ENCODE measurements around the gene ZBTB33.

Gene ZBTB33

DNA sequence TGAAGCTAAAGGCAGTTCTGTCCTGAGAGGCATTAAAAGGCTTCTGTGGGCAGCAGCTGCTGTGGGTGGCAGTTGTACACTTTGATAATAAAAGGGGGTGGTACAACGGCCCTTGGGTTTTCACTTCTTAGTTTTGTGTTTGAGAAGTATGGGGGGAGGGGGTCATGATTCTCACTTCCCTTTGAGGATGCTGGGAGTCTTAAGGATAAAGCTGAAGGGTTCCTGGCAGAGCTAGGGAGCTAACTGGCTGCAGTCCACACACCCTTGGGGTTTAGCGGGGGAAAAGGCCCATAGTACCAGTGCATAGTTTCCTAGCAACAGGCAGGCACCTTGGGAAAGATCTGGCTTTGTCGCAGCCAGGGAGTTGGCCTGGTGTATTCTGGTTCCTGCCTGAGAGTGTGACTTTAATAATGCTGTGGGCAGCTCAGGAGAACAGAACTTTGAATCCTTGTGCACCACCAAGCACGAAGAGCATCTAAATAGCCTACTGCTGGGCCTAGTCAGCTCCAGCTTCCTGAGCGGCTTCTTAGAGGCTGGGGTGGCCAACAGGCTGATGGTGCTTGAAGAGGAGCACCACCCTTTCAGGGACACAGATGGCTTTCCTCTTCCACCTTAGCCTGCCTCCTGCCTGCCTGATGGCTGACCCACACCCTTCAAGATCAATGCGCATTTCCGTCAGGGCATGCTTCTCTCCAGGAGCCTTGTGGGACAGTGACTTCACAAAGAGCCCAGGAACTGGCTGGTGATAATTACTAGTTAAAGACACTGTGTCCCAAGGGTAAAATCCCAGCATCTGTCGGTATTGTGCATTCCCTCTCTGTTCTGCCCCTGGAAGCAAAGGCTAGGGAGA, 12.5 kb downstream of the ZBTB33 start:
- DNase-seq (ENCODE audit: low read depth): no peak

- DNase-seq (ENCODE audit: low read depth): no peak
Measured at GRCh38 chrX:120264341-120264740, 13.7 kb downstream of the ZBTB33 start.

- DNase-seq (ENCODE audit: low read depth): no peak
Measured at GRCh38 chrX:120269373-120270035, 18.9 kb downstream of the ZBTB33 start.

GRCh38 chrX:120270567-120270966, 20.0 kb downstream of the ZBTB33 start:
- DNase-seq (ENCODE audit: low read depth): no peak

- no peak for DNase-seq (ENCODE audit: low read depth)
Measured at GRCh38 chrX:120271218-120271617, 20.6 kb downstream of the ZBTB33 start.

- DNase-seq (ENCODE audit: low read depth): no peak
Measured at GRCh38 chrX:120274145-120274544, 23.5 kb downstream of the ZBTB33 start.

GRCh38 chrX:120274958-120275357, 24.3 kb downstream of the ZBTB33 start:
- no peak for DNase-seq (ENCODE audit: low read depth)

DNA sequence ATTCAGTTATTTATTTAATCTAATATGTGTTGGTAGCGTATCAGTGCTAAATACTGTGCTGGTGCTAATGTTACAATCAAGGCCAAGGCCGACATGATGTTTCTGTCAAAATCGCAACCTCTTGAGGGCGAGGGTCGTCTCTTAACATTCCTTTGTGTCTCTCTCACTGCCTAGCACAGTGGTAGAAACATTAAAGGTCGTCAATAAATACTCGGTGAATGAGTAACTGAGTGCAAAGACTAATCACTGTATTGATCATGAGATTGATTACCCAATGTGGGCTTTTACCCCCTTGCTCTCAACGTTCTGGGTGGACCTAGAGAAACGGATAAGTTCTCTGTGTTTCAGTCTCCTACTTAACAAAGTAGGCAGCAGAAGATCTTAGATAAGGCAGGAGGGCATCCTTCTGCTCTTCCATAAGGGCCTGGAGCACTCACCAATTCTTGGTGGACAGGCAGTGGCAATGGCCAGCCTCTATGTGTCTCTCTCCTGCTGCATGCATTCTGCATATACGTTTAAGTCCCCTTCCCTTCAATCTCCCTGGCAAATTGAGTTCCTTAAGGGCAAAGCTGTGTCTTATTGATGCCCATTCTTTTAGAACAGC, 30.5 kb downstream of the ZBTB33 start:
- no peak for DNase-seq (ENCODE audit: low read depth)

DNA sequence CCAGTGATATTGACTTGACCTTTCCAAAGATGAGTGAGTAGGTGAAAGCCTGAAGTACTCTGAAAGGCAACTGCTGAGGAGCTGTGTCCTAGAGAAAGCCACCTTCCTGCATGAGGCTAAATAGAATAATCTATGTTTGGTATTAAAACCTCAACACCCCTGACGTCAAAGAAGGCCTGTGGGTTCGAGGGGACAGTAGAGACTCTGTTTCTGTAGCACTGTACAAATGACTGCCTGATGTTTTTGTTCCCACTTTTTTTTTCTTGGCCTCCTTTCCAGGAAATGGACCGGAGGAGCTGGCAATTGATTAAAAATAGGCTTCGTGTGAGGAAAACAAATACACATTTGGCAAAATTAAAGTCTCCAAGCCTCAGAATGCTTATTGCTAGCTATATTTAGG, 31.1 kb downstream of the ZBTB33 start:
- no peak for DNase-seq (ENCODE audit: low read depth)

- DNase-seq (ENCODE audit: low read depth): no peak
Measured at GRCh38 chrX:120282697-120283096, 32.1 kb downstream of the ZBTB33 start.

DNA sequence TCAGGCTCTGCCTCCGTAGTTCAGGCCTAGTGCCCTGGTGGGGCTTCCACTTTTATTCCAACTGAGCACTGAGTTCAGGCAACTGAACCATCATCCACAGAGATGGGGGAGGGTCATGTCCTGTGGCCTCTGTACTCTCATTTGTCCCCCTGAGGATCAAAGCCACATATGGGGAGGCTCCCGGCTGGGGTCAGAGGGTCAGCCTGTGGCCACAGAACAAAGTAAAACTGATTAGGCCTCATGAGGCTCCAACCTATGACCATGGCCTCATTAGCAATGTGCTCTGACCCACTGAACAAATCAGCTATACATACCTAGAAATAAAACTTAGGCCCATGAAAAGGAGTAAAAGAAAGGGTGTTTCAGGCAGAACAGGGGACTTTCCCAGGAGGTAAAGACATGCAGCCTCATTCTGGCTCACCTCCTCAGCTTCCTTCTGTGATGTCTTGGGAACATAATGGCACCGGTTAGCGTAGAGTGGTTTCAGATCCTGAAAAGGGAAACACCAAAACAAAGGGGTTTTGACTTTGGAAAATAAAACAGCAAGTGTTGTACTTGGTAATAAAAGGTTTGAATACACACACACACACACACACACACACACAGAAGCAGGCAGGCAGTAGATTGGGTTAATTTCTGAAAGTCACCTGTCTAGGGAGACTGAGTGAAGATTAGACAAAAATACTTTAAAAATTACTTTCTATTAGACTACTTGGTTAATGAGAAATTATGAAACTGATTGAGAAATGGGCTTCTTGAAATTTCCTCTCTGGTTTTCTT, 36.3 kb downstream of the ZBTB33 start:
- no peak for DNase-seq (ENCODE audit: low read depth)

DNA sequence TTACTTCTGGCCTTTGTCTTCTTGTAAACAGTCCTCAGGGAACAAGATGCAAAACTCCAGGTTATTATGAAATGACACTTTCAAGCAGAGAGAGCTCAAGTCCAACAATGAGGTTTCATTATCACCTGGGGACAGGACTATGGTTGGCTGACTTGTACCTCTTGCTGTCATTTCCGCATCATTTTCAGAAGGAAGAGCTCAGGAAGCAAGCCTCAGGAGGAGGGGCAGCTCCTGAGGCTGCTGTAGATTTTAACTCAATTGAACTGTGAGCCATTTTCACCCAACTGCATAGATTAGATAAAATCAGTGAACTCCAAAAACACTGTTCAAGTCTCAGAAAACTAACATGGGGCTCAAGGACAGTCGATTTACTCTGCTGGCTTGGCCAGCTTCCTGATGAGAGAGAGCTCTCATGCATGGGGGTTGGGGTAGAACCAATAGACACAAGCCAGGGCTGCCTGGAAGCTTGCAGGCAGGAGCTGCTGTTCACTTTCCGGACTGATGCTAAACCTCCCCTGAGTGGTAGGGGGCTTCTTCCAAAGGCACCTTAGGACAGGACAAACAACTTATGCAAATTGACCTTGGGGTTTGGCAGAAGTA, 37.0 kb downstream of the ZBTB33 start:
- no peak for DNase-seq (ENCODE audit: low read depth)

DNA sequence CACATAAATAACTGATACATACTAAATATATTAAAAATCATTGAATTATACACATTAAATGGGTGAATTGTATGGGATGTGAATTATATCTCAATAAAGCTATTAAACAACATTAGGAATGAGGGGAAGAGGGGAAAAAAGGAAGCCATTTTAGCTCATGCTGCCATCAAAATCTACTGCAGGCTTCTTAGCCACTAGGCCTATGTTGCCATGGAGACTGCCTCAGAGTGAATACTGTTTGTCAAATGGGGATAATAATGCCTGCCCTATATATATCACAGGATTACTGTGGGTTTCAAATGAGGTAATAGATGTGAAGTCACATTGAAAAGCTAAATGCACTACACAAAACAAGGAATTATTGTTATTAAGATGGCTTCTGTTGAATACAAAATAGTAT, 39.5 kb downstream of the ZBTB33 start:
- DNase-seq (ENCODE audit: low read depth): no peak

GRCh38 chrX:120291211-120291610, 40.6 kb downstream of the ZBTB33 start:
- no peak for DNase-seq (ENCODE audit: low read depth)

DNA sequence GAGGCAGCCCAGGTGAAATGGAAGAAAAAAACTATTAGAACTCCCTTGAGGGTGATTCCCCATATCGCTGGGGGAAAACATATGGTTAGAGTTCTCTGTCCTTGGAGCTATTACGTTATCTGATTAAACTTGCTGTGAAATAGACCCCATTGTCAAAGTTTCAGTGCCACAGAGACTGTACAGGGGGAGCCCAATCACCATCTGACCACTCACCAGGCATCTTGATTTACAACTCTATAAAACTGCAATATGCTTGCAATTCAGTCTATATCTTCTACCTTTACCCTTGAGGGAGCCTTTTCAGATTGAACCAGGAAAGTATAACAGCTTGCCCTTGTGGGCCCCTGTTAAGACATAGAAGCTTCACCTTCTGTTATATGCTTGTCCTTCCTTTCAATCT, 42.4 kb downstream of the ZBTB33 start:
- no peak for DNase-seq (ENCODE audit: low read depth)

GRCh38 chrX:120294651-120295050, 44.0 kb downstream of the ZBTB33 start:
- DNase-seq (ENCODE audit: low read depth): no peak

DNA sequence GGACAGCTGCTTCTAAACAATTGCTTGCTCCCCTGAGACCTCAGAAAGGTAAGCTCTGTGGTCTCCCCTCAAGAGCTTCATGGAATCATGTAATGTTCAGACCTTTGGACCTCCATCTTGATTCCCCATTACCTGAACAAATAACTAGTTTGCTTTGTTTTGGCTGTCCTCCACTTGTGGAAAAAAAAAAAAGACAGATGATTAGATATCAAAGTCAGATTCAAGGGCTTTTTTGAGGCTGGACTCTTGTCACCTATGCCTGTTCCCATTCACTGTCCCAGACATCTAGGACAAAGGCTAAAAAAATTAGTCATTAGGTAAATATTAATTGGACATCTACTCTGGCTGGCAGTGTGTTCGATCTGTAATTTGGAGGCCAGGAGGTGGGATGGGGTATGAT, 47.3 kb downstream of the ZBTB33 start:
- no peak for DNase-seq (ENCODE audit: low read depth)

GRCh38 chrX:120299928-120300327, 49.3 kb downstream of the ZBTB33 start:
- no peak for DNase-seq (ENCODE audit: low read depth)

DNA sequence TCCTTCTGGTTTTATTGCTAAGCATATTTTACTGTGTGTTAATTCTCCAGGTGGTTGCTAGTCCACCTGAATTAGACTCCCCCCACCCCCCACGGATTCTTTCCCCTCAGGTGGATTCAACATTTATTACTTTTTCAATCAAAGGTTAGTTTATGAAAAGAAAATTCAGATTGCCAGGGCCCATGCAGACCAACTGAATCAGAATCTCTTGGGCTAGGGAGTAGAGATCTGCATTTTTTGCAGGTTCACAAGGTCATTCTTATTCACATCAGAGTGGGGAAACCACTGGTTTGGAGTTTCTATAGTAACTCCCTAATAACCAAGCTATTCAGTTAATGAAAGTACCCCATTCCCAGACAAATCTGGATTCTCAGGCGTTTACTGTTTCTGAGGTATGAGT, 50.9 kb downstream of the ZBTB33 start:
- no peak for DNase-seq (ENCODE audit: low read depth)

- no peak for DNase-seq (ENCODE audit: low read depth)
Measured at GRCh38 chrX:120301960-120302359, 51.3 kb downstream of the ZBTB33 start.

- no peak for DNase-seq (ENCODE audit: low read depth)
Measured at GRCh38 chrX:120302434-120302833, 51.8 kb downstream of the ZBTB33 start.

GRCh38 chrX:120304256-120304655, 53.6 kb downstream of the ZBTB33 start:
- DNase-seq (ENCODE audit: low read depth): no peak
